Kidney (tissue), 14 donors: Measurements from ENCODE around the gene RTP3. TPM values are rescaled to one million over a fixed set of nuclear protein-coding genes. Genes with fewer than 3 reads are reported as not detected.

Experiments
- DNase-seq, 5 donors: peaks; one replicate each; pipeline ENCODE4 v3.0.0-alpha.2; 2013 to 2020
- FAIRE-seq: peaks from 2 replicates; lab custom pipeline; 2012; peaks lifted over from hg19 to GRCh38; lab: Jason Lieb, UNC
- H3K27ac ChIP-seq, 2 donors: one replicate each; pipeline ENCODE4 v1.7.0; 2013; ENCODE audit warnings: low read depth in 2 of 2, low read length in 2 of 2, inconsistent platforms in 1 of 2
- H3K27me3 ChIP-seq: one replicate; pipeline ENCODE4 v1.7.1; 2013; ENCODE audit warnings: low read length, inconsistent platforms; ENCODE audit not compliant: control insufficient read depth, insufficient read depth
- H3K36me3 ChIP-seq, 3 donors: one replicate each; pipeline versions ENCODE4 v1.7.0 to v1.7.1; 2013; ENCODE audit warnings: low read length in 3 of 3, control low read depth in 1 of 3, inconsistent platforms in 1 of 3; ENCODE audit not compliant: insufficient read depth in 3 of 3, control insufficient read depth in 2 of 3
- H3K4me1 ChIP-seq, 3 donors: one replicate each; pipeline versions ENCODE4 v1.7.0 to v1.7.1; 2013; ENCODE audit warnings: low read length in 3 of 3, inconsistent platforms in 1 of 3, low read depth in 1 of 3; ENCODE audit not compliant: control insufficient read depth in 2 of 3, insufficient read depth in 2 of 3
- H3K4me3 ChIP-seq, 3 donors: one replicate each; pipeline versions ENCODE4 v1.7.0 to v1.8.1; 2013; ENCODE audit warnings: low read length in 3 of 3, control low read depth in 1 of 3, inconsistent platforms in 1 of 3
- H3K9ac ChIP-seq, 3 donors: one replicate each; pipeline versions ENCODE4 v1.7.0 to v1.7.1; 2013; ENCODE audit warnings: low read length in 3 of 3, control low read depth in 1 of 3, inconsistent platforms in 1 of 3
- H3K9me3 ChIP-seq, 3 donors: one replicate each; pipeline versions ENCODE4 v1.7.0 to v1.7.1; 2013; ENCODE audit warnings: low read length in 3 of 3, control low read depth in 1 of 3, inconsistent platforms in 1 of 3; ENCODE audit not compliant: control insufficient read depth in 2 of 3, insufficient read depth in 1 of 3
- CTCF ChIP-seq: IDR thresholded peaks from 3 replicates; pipeline ENCODE4 v1.5.1; 2012; ENCODE audit warnings: mild to moderate bottlenecking, moderate library complexity, borderline replicate concordance; ENCODE audit not compliant: insufficient read depth; ENCODE audit errors: extremely low read depth
- intact Hi-C: fragments of 100-400 bp; cut with DNase I; formaldehyde crosslinking; loops from one replicate; pipeline ENCODE4 v1.11.1; 2022
- polyA plus RNA-seq: library from polyadenylated mRNA; stranded (reverse); fragments of 350-450 nt; fragmentation: Illumina TruSeq; extraction: RNeasy Lipid Tissue Mini Kit (QIAGEN cat#74804); gene quantifications from one replicate; pipeline ENCODE4 v1.2.3, GENCODE V29; 2014; ENCODE audit warnings: low read depth, low replicate concordance; ENCODE audit not compliant: insufficient read depth
- total RNA-seq: library from RNA; stranded (reverse); fragmentation: NEBNext Ultra II Directional; extraction: Animal tissue kit (Norgen Biotek cat#: 25700); gene quantifications from one replicate; pipeline ENCODE4 v1.2.1, GENCODE V29; 2021
- donor health status: control.
- donor health status: control.
- donor health status: control.
- donor health status: control.
- donor health status: control.
- donor health status: DM: yes; HTN: yes; CAD: no.
- donor health status: Normal renal cell carcinoma (clear cell type).

The RTP3 gene
- total and polyA plus RNA-seq, 2 donors from 2014 or later = 0.30 TPM; not detected in 1

- peak overlapping the region in 1 of 3 donors; percentile 18 for H3K4me3 ChIP-seq
- H3K9me3 ChIP-seq = no peaks in the 10 kb centered on the region
- DNase-seq = no peak
- no peak overlapping the region for H3K27ac ChIP-seq
- peaks cover 14% of the 10 kb centered on the region for H3K27me3 ChIP-seq
- no peak for FAIRE-seq
- H3K36me3 ChIP-seq = no peaks in the 10 kb centered on the region
- peaks cover 0 to 3% (median 0%) of the 10 kb centered on the region in 3 donors for H3K4me1 ChIP-seq
- no peak for TF ChIP-seq CTCF
- intact Hi-C loops = no loop called here
- no peak overlapping the region for H3K9ac ChIP-seq
These were observed 33.9 kb upstream of the RTP3 start for GRCh38 chr3:46463868-46464241.

GRCh38 chr3:46464326-46465195, 33.2 kb upstream of the RTP3 start, which contains the start of gene LTF:
TSS of gene LTF (minus strand) at chr3:46464905. CDS start at chr3:46464867, 38 bp downstream.
- Histone ChIP-seq H3K9ac (no peak within 1 kb of the TSS), H3K4me3 (no peak within 1 kb of the TSS), H3K4me1 (peaks cover 0 to 3% (median 0%) of the 10 kb centered on the region in 3 donors), H3K27ac (no peak within 1 kb of the TSS), H3K9me3 (no peaks in the 10 kb centered on the region), H3K36me3 (no peaks in the 10 kb centered on the region), H3K27me3 (peaks cover 14% of the 10 kb centered on the region)
- FAIRE-seq = no peak
- intact Hi-C loops = no loop called here
- DNase-seq = peak in 1 of 5 donors; percentile 80
- no peak for TF ChIP-seq CTCF

GRCh38 chr3:46465196-46465520, 32.6 kb upstream of the RTP3 start:
- Histone ChIP-seq H3K27ac (no peak overlapping the region), H3K9ac (no peak overlapping the region), H3K9me3 (no peaks in the 10 kb centered on the region), H3K36me3 (no peaks in the 10 kb centered on the region), H3K27me3 (peaks cover 14% of the 10 kb centered on the region), H3K4me1 (peaks cover 0 to 3% (median 0%) of the 10 kb centered on the region in 3 donors), H3K4me3 (no peak overlapping the region)
- intact Hi-C loops = no loop called here
- FAIRE-seq (no peak), DNase-seq (no peak)
- no peak for TF ChIP-seq CTCF
